Measurements from ENCODE around the gene CCDC85C.

CCDC85C gene

GRCh38 chr14:99512571-99513182, 91.3 kb downstream of the CCDC85C start:
- H3K27me3 ChIP-seq (ENCODE audit: control insufficient read depth, insufficient read depth, low read length): no peaks in the 10 kb centered on the region
- H3K4me1 ChIP-seq (ENCODE audit: control insufficient read depth, insufficient read depth, low read length): peaks cover 12% of the 10 kb centered on the region
- H3K36me3 ChIP-seq (ENCODE audit: control insufficient read depth, insufficient read depth, low read length): peaks cover 23% of the 10 kb centered on the region
- H3K9ac ChIP-seq (ENCODE audit: low read length): no peak overlapping the region
- no peak overlapping the region for H3K27ac ChIP-seq (ENCODE audit: low read depth, low read length)
- H3K4me3 ChIP-seq (ENCODE audit: low read length): no peak overlapping the region

- Histone ChIP-seq H3K27ac (ENCODE audit: low read depth, low read length) (peak overlapping the region; percentile 77), H3K4me3 (ENCODE audit: low read length) (no peak overlapping the region), H3K36me3 (ENCODE audit: control insufficient read depth, insufficient read depth, low read length) (peaks cover 29% of the 10 kb centered on the region), H3K4me1 (ENCODE audit: control insufficient read depth, insufficient read depth, low read length) (peaks cover 12% of the 10 kb centered on the region), H3K9ac (ENCODE audit: low read length) (no peak overlapping the region), H3K27me3 (ENCODE audit: control insufficient read depth, insufficient read depth, low read length) (no peaks in the 10 kb centered on the region)
These were observed 91.9 kb downstream of the CCDC85C start for GRCh38 chr14:99512110-99512449.

- peak overlapping the region; percentile 77 for H3K27ac ChIP-seq (ENCODE audit: low read depth, low read length)
- no peaks in the 10 kb centered on the region for H3K27me3 ChIP-seq (ENCODE audit: control insufficient read depth, insufficient read depth, low read length)
- H3K4me1 ChIP-seq (ENCODE audit: control insufficient read depth, insufficient read depth, low read length): peaks cover 12% of the 10 kb centered on the region
- H3K36me3 ChIP-seq (ENCODE audit: control insufficient read depth, insufficient read depth, low read length): peaks cover 33% of the 10 kb centered on the region
- H3K9ac ChIP-seq (ENCODE audit: low read length): no peak overlapping the region
- no peak overlapping the region for H3K4me3 ChIP-seq (ENCODE audit: low read length)
These were observed 92.4 kb downstream of the CCDC85C start for GRCh38 chr14:99511421-99512109.

- Histone ChIP-seq H3K27me3 (ENCODE audit: control insufficient read depth, insufficient read depth, low read length) (no peaks in the 10 kb centered on the region), H3K9ac (ENCODE audit: low read length) (no peak overlapping the region), H3K4me3 (ENCODE audit: low read length) (no peak overlapping the region), H3K27ac (ENCODE audit: low read depth, low read length) (peak overlapping the region; percentile 33), H3K36me3 (ENCODE audit: control insufficient read depth, insufficient read depth, low read length) (peaks cover 42% of the 10 kb centered on the region), H3K4me1 (ENCODE audit: control insufficient read depth, insufficient read depth, low read length) (peaks cover 12% of the 10 kb centered on the region)
These were observed 93.4 kb downstream of the CCDC85C start for GRCh38 chr14:99510556-99511139.

GRCh38 chr14:99509871-99510555, 94.0 kb downstream of the CCDC85C start:
- H3K27ac ChIP-seq (ENCODE audit: low read depth, low read length): no peak overlapping the region
- H3K4me3 ChIP-seq (ENCODE audit: low read length): no peak overlapping the region
- peaks cover 43% of the 10 kb centered on the region for H3K36me3 ChIP-seq (ENCODE audit: control insufficient read depth, insufficient read depth, low read length)
- H3K9ac ChIP-seq (ENCODE audit: low read length): no peak overlapping the region
- H3K4me1 ChIP-seq (ENCODE audit: control insufficient read depth, insufficient read depth, low read length): peaks cover 12% of the 10 kb centered on the region
- H3K27me3 ChIP-seq (ENCODE audit: control insufficient read depth, insufficient read depth, low read length): no peaks in the 10 kb centered on the region

GRCh38 chr14:99508896-99509629, 94.9 kb downstream of the CCDC85C start:
- no peak overlapping the region for H3K27ac ChIP-seq (ENCODE audit: low read depth, low read length)
- H3K4me3 ChIP-seq (ENCODE audit: low read length): no peak overlapping the region
- no peaks in the 10 kb centered on the region for H3K27me3 ChIP-seq (ENCODE audit: control insufficient read depth, insufficient read depth, low read length)
- H3K4me1 ChIP-seq (ENCODE audit: control insufficient read depth, insufficient read depth, low read length): peaks cover 12% of the 10 kb centered on the region
- H3K9ac ChIP-seq (ENCODE audit: low read length): no peak overlapping the region
- H3K36me3 ChIP-seq (ENCODE audit: control insufficient read depth, insufficient read depth, low read length): peaks cover 43% of the 10 kb centered on the region

- H3K9ac ChIP-seq (ENCODE audit: low read length): no peak overlapping the region
- H3K4me1 ChIP-seq (ENCODE audit: control insufficient read depth, insufficient read depth, low read length): peaks cover 12% of the 10 kb centered on the region
- no peak overlapping the region for H3K4me3 ChIP-seq (ENCODE audit: low read length)
- H3K36me3 ChIP-seq (ENCODE audit: control insufficient read depth, insufficient read depth, low read length): peaks cover 43% of the 10 kb centered on the region
- H3K27me3 ChIP-seq (ENCODE audit: control insufficient read depth, insufficient read depth, low read length): no peaks in the 10 kb centered on the region
- H3K27ac ChIP-seq (ENCODE audit: low read depth, low read length): no peak overlapping the region
These were observed 96.0 kb downstream of the CCDC85C start for GRCh38 chr14:99507860-99508640.

- H3K36me3 ChIP-seq (ENCODE audit: control insufficient read depth, insufficient read depth, low read length): peaks cover 54% of the 10 kb centered on the region
- H3K4me1 ChIP-seq (ENCODE audit: control insufficient read depth, insufficient read depth, low read length): peaks cover 5% of the 10 kb centered on the region
- H3K27me3 ChIP-seq (ENCODE audit: control insufficient read depth, insufficient read depth, low read length): no peaks in the 10 kb centered on the region
- H3K27ac ChIP-seq (ENCODE audit: low read depth, low read length): no peak overlapping the region
- H3K9ac ChIP-seq (ENCODE audit: low read length): no peak overlapping the region
- no peak overlapping the region for H3K4me3 ChIP-seq (ENCODE audit: low read length)
These were observed 97.7 kb downstream of the CCDC85C start for GRCh38 chr14:99506276-99506675.

- Histone ChIP-seq H3K27ac (ENCODE audit: low read depth, low read length) (no peak overlapping the region), H3K4me1 (ENCODE audit: control insufficient read depth, insufficient read depth, low read length) (no peaks in the 10 kb centered on the region), H3K27me3 (ENCODE audit: control insufficient read depth, insufficient read depth, low read length) (no peaks in the 10 kb centered on the region), H3K36me3 (ENCODE audit: control insufficient read depth, insufficient read depth, low read length) (peaks cover 60% of the 10 kb centered on the region), H3K9ac (ENCODE audit: low read length) (no peak overlapping the region), H3K4me3 (ENCODE audit: low read length) (no peak overlapping the region)
These were observed 98.9 kb downstream of the CCDC85C start for GRCh38 chr14:99505089-99505488.

GRCh38 chr14:99503848-99504453, 100.1 kb downstream of the CCDC85C start:
- H3K36me3 ChIP-seq (ENCODE audit: control insufficient read depth, insufficient read depth, low read length): peaks cover 58% of the 10 kb centered on the region
- H3K27ac ChIP-seq (ENCODE audit: low read depth, low read length): no peak overlapping the region
- no peaks in the 10 kb centered on the region for H3K27me3 ChIP-seq (ENCODE audit: control insufficient read depth, insufficient read depth, low read length)
- no peak overlapping the region for H3K9ac ChIP-seq (ENCODE audit: low read length)
- H3K4me1 ChIP-seq (ENCODE audit: control insufficient read depth, insufficient read depth, low read length): no peaks in the 10 kb centered on the region
- no peak overlapping the region for H3K4me3 ChIP-seq (ENCODE audit: low read length)

- H3K27me3 ChIP-seq (ENCODE audit: control insufficient read depth, insufficient read depth, low read length): no peaks in the 10 kb centered on the region
- H3K27ac ChIP-seq (ENCODE audit: low read depth, low read length): no peak overlapping the region
- H3K36me3 ChIP-seq (ENCODE audit: control insufficient read depth, insufficient read depth, low read length): peaks cover 51% of the 10 kb centered on the region
- H3K4me1 ChIP-seq (ENCODE audit: control insufficient read depth, insufficient read depth, low read length): no peaks in the 10 kb centered on the region
- H3K4me3 ChIP-seq (ENCODE audit: low read length): no peak overlapping the region
- no peak overlapping the region for H3K9ac ChIP-seq (ENCODE audit: low read length)
These were observed 101.0 kb downstream of the CCDC85C start for GRCh38 chr14:99502989-99503421.
